GM23338 (cell line): ENCODE results near the gene OTUB2. TPM values are rescaled to one million over a fixed set of nuclear protein-coding genes. Genes with fewer than 3 reads are reported as not detected.

Experiments
- ATAC-seq: fragments of 200-7000 bp; cut with Tn5 transposase; 3 replicates; pipeline ENCODE4 v1.9.1; 2020
- DNase-seq: peaks from one replicate; pipeline ENCODE4 v3.0.0-alpha.2; 2015; ENCODE audit warnings: low spot score
- H2AFZ ChIP-seq: fragments of 200-600 bp; sonication (generic); 2 replicates; pipeline ENCODE4 v1.8.0; 2016; ENCODE audit warnings: antibody characterized with exemption, mild to moderate bottlenecking, moderate library complexity
- H3F3A ChIP-seq: fragments of 200-600 bp; sonication (generic); replicated peaks from 2 replicates; pipeline ENCODE4 v1.8.0; 2017; ENCODE audit warnings: antibody characterized with exemption, mixed run types, low read depth
- H3K27ac ChIP-seq: fragments of 200-600 bp; sonication (generic); 2 replicates; pipeline ENCODE4 v1.6.1; 2016; ENCODE audit warnings: low read depth
- H3K27me3 ChIP-seq: fragments of 200-600 bp; sonication (generic); 2 replicates; pipeline ENCODE4 v1.8.0; 2016; ENCODE audit warnings: mild to moderate bottlenecking, mixed run types, moderate library complexity; ENCODE audit not compliant: insufficient read depth
- H3K36me3 ChIP-seq: fragments of 200-600 bp; sonication (generic); 2 replicates; pipeline ENCODE4 v1.8.0; 2016; ENCODE audit warnings: mild to moderate bottlenecking; ENCODE audit not compliant: insufficient read depth
- H3K4me1 ChIP-seq: fragments of 200-600 bp; sonication (generic); 2 replicates; pipeline ENCODE4 v1.8.0; 2016; ENCODE audit warnings: mild to moderate bottlenecking, moderate library complexity; ENCODE audit not compliant: insufficient read depth
- H3K4me2 ChIP-seq: fragments of 200-600 bp; sonication (generic); 2 replicates; pipeline ENCODE4 v1.7.1; 2017; ENCODE audit warnings: mixed run types
- H3K4me3 ChIP-seq: fragments of 200-600 bp; sonication (generic); 2 replicates; pipeline ENCODE4 v1.6.1; 2016; ENCODE audit warnings: mixed run types
- H3K79me2 ChIP-seq: fragments of 200-600 bp; sonication (generic); replicated peaks from 2 replicates; pipeline ENCODE4 v1.8.0; 2017; ENCODE audit warnings: mild to moderate bottlenecking; ENCODE audit not compliant: insufficient read depth
- H3K9me2 ChIP-seq: fragments of 200-600 bp; sonication (generic); 2 replicates; pipeline ENCODE4 v1.8.0; 2017; ENCODE audit not compliant: insufficient read depth
- H4K20me1 ChIP-seq: fragments of 200-600 bp; sonication (generic); replicated peaks from 2 replicates; pipeline ENCODE4 v1.8.0; 2017; ENCODE audit warnings: mild to moderate bottlenecking; ENCODE audit not compliant: insufficient read depth
- H3K27ac Mint-ChIP-seq: 2 replicates; pipeline ENCODE4 v1.8.0; 2020; ENCODE audit warnings: inconsistent platforms, mild to moderate bottlenecking, moderate library complexity, mixed read lengths
- H3K27me3 Mint-ChIP-seq: 3 replicates; pipeline ENCODE4 v1.8.0; 2022; ENCODE audit warnings: low read depth, mild to moderate bottlenecking, moderate library complexity, mixed read lengths, inconsistent platforms; ENCODE audit not compliant: insufficient read depth, poor library complexity
- H3K36me3 Mint-ChIP-seq: 3 replicates; pipeline ENCODE4 v1.8.0; 2021; ENCODE audit warnings: low read depth, mild to moderate bottlenecking, inconsistent platforms, moderate library complexity, mixed read lengths
- H3K4me1 Mint-ChIP-seq: 3 replicates; pipeline ENCODE4 v1.8.0; 2020; ENCODE audit warnings: mild to moderate bottlenecking, inconsistent platforms, mixed read lengths
- H3K4me3 Mint-ChIP-seq: 3 replicates; pipeline ENCODE4 v1.8.0; 2021; ENCODE audit warnings: moderate library complexity, mild to moderate bottlenecking, inconsistent platforms, mixed read lengths
- H3K9me3 Mint-ChIP-seq: 3 replicates; pipeline ENCODE4 v1.8.0; 2020; ENCODE audit warnings: moderate library complexity, mild to moderate bottlenecking, inconsistent platforms, mixed read lengths
- CREB1 ChIP-seq: fragments of 250-450 bp; sonication (Bioruptor Pico); IDR thresholded peaks from 2 replicates; pipeline ENCODE4 v1.5.0; 2020; ENCODE audit warnings: low read depth, mild to moderate bottlenecking, moderate library complexity
- EZH2 ChIP-seq: fragments of 200-600 bp; sonication (generic); IDR thresholded peaks from one replicate; pipeline ENCODE4 v1.8.0; 2017; ENCODE audit warnings: antibody characterized with exemption, mild to moderate bottlenecking, low read depth; ENCODE audit not compliant: unreplicated experiment
- EZH2phosphoT487 ChIP-seq: fragments of 200-600 bp; sonication (generic); IDR thresholded peaks from one replicate; pipeline ENCODE4 v1.8.1; 2018; ENCODE audit warnings: antibody characterized with exemption; ENCODE audit not compliant: unreplicated experiment
- JUNB ChIP-seq: IDR thresholded peaks from one replicate; pipeline ENCODE4 v1.6.1; 2016; ENCODE audit warnings: antibody characterized with exemption; ENCODE audit not compliant: unreplicated experiment
- NANOG ChIP-seq: IDR thresholded peaks from 2 replicates; pipeline ENCODE4 v1.6.1; 2016; ENCODE audit warnings: antibody characterized with exemption, borderline replicate concordance
- POLR2AphosphoS5 ChIP-seq: IDR thresholded peaks from 2 replicates; pipeline ENCODE4 v1.6.1; 2016; ENCODE audit warnings: antibody characterized with exemption, low read depth
- ZNF114 ChIP-seq: fragments of 250-450 bp; sonication (Bioruptor Pico); IDR thresholded peaks from 2 replicates; pipeline ENCODE4 v1.5.0; 2020; ENCODE audit warnings: mild to moderate bottlenecking, moderate library complexity
- ZNF331 ChIP-seq: fragments of 250-450 bp; sonication (Bioruptor Pico); IDR thresholded peaks from 2 replicates; pipeline ENCODE4 v1.5.0; 2020; ENCODE audit warnings: low read depth, mild to moderate bottlenecking, moderate library complexity
- polyA plus RNA-seq: library from polyadenylated mRNA; unstranded; fragments of >200 nt; fragmentation: Nextera tagmentation; extraction: Ambion mirVana; gene quantifications from 2 replicates; pipeline ENCODE4 v1.2.1, GENCODE V29; 2016
- total RNA-seq: library from RNA; depleted of rRNA; stranded (reverse); fragments of >200 nt; shearing (Covaris generic); gene quantifications from 2 replicates; pipeline ENCODE4 v1.2.3, GENCODE V29; 2014
- TF ChIP-seq, protein P1 (sequence below): IDR thresholded peaks from one replicate; pipeline ENCODE4 v1.6.1; 2018; ENCODE audit warnings: antibody characterized with exemption; ENCODE audit not compliant: unreplicated experiment
- TF ChIP-seq, protein P2 (sequence below), 2 experiments: fragments of 200-600 bp in 1 of 2; sonication (generic) in 1 of 2; conservative IDR thresholded peaks; 2 replicates each; pipeline versions ENCODE4 v1.5.1 to v1.6.1; 2016 to 2017; ENCODE audit warnings: antibody characterized with exemption in 2 of 2, low read depth in 2 of 2, mild to moderate bottlenecking in 2 of 2, moderate library complexity in 1 of 2
- TF ChIP-seq, protein P3 (sequence below): IDR thresholded peaks from 2 replicates; pipeline ENCODE4 v1.6.1; 2016; ENCODE audit warnings: antibody characterized with exemption
- TF ChIP-seq, protein P4 (sequence below): fragments of 250-450 bp; sonication (Bioruptor Pico); IDR thresholded peaks from 2 replicates; pipeline ENCODE4 v1.5.0; 2020; ENCODE audit warnings: mild to moderate bottlenecking, moderate library complexity

Gene OTUB2
- total and polyA plus RNA-seq, 2 experiments from 2014 or later: 2.1 to 4.1 TPM

DNA sequence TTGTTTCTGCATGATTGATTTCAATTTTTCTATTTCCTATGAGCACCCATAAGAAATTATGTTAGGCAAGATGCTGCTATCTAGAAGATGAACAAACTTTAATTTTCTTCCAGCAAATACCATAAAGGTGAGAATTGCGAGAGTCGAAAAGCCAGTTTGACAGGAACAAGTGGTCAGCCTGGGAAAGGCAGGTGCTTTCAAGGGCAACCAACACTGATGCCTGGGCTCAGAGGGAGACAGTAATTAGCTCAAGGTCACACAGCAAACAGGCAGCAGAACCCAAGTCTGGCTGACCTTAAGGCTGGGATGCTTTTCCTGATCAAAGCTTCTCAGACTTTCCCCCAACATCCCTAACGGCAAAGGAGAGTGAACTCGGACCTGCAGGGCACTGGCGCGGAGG, 6.8 kb upstream of the OTUB2 start (continued):
- TF ChIP-seq, protein P1, sequence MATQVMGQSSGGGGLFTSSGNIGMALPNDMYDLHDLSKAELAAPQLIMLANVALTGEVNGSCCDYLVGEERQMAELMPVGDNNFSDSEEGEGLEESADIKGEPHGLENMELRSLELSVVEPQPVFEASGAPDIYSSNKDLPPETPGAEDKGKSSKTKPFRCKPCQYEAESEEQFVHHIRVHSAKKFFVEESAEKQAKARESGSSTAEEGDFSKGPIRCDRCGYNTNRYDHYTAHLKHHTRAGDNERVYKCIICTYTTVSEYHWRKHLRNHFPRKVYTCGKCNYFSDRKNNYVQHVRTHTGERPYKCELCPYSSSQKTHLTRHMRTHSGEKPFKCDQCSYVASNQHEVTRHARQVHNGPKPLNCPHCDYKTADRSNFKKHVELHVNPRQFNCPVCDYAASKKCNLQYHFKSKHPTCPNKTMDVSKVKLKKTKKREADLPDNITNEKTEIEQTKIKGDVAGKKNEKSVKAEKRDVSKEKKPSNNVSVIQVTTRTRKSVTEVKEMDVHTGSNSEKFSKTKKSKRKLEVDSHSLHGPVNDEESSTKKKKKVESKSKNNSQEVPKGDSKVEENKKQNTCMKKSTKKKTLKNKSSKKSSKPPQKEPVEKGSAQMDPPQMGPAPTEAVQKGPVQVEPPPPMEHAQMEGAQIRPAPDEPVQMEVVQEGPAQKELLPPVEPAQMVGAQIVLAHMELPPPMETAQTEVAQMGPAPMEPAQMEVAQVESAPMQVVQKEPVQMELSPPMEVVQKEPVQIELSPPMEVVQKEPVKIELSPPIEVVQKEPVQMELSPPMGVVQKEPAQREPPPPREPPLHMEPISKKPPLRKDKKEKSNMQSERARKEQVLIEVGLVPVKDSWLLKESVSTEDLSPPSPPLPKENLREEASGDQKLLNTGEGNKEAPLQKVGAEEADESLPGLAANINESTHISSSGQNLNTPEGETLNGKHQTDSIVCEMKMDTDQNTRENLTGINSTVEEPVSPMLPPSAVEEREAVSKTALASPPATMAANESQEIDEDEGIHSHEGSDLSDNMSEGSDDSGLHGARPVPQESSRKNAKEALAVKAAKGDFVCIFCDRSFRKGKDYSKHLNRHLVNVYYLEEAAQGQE: no peak
- no peak for TF ChIP-seq ZNF331 (CRISPR knock-in tag)

DNA sequence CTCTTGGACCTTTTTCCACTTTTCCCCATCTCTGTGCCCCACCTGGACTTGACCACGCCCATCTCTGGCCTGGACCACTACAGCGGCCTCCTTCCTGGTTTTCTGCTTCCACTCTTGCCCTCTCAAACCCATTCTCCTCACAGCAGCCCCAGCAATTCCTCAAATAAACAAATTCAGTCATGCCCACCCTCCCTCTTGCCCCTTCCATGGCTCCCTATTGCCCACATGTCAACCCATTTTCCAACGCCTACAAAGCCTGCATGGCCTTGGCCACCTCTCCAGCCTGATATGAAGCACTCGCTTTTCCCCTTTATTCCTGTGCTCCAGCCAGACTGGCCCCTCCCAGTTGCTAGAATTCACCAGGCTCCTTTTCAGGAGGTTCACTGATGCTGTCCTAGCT, 5.9 kb upstream of the OTUB2 start:
- no peaks in the 10 kb centered on the region for H3K4me1 ChIP-seq
- no peaks in the 10 kb centered on the region for H3F3A ChIP-seq
- no peak for DNase-seq
- no peak overlapping the region for H3K27ac ChIP-seq
- H3K36me3 Mint-ChIP-seq: no peaks in the 10 kb centered on the region
- H3K27me3 Mint-ChIP-seq: peaks cover 4% of the 10 kb centered on the region
- no peak overlapping the region for H3K4me3 ChIP-seq
- ATAC-seq: no peak
- no peak overlapping the region; the same call in 2 of the 3 replicates for H3K4me3 Mint-ChIP-seq
- H3K27ac Mint-ChIP-seq: no peak overlapping the region
- no peaks in the 10 kb centered on the region for H3K36me3 ChIP-seq
- H3K9me3 Mint-ChIP-seq: no peaks in the 10 kb centered on the region; the same call in 2 of the 3 replicates
- H2AFZ ChIP-seq: no peak overlapping the region
- no peaks in the 10 kb centered on the region for H4K20me1 ChIP-seq
- no peaks in the 10 kb centered on the region for H3K9me2 ChIP-seq
- peaks cover 23% of the 10 kb centered on the region for H3K4me1 Mint-ChIP-seq
- H3K27me3 ChIP-seq: no peaks in the 10 kb centered on the region
- no peaks in the 10 kb centered on the region for H3K79me2 ChIP-seq
- no peak overlapping the region for H3K4me2 ChIP-seq
- no peak for TF ChIP-seq CREB1 (CRISPR knock-in tag)
- no peak for TF ChIP-seq EZH2
- TF ChIP-seq, protein P2, sequence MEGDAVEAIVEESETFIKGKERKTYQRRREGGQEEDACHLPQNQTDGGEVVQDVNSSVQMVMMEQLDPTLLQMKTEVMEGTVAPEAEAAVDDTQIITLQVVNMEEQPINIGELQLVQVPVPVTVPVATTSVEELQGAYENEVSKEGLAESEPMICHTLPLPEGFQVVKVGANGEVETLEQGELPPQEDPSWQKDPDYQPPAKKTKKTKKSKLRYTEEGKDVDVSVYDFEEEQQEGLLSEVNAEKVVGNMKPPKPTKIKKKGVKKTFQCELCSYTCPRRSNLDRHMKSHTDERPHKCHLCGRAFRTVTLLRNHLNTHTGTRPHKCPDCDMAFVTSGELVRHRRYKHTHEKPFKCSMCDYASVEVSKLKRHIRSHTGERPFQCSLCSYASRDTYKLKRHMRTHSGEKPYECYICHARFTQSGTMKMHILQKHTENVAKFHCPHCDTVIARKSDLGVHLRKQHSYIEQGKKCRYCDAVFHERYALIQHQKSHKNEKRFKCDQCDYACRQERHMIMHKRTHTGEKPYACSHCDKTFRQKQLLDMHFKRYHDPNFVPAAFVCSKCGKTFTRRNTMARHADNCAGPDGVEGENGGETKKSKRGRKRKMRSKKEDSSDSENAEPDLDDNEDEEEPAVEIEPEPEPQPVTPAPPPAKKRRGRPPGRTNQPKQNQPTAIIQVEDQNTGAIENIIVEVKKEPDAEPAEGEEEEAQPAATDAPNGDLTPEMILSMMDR (conservative IDR thresholded peaks at IDR 0.05; ENCODE audit: low read depth in 2 of 2): no peak
- TF ChIP-seq JUNB: no peak
- no peak for TF ChIP-seq EZH2phosphoT487
- no peak for TF ChIP-seq POLR2AphosphoS5
- TF ChIP-seq, protein P3, sequence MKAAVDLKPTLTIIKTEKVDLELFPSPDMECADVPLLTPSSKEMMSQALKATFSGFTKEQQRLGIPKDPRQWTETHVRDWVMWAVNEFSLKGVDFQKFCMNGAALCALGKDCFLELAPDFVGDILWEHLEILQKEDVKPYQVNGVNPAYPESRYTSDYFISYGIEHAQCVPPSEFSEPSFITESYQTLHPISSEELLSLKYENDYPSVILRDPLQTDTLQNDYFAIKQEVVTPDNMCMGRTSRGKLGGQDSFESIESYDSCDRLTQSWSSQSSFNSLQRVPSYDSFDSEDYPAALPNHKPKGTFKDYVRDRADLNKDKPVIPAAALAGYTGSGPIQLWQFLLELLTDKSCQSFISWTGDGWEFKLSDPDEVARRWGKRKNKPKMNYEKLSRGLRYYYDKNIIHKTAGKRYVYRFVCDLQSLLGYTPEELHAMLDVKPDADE: no peak
- TF ChIP-seq, protein P4, sequence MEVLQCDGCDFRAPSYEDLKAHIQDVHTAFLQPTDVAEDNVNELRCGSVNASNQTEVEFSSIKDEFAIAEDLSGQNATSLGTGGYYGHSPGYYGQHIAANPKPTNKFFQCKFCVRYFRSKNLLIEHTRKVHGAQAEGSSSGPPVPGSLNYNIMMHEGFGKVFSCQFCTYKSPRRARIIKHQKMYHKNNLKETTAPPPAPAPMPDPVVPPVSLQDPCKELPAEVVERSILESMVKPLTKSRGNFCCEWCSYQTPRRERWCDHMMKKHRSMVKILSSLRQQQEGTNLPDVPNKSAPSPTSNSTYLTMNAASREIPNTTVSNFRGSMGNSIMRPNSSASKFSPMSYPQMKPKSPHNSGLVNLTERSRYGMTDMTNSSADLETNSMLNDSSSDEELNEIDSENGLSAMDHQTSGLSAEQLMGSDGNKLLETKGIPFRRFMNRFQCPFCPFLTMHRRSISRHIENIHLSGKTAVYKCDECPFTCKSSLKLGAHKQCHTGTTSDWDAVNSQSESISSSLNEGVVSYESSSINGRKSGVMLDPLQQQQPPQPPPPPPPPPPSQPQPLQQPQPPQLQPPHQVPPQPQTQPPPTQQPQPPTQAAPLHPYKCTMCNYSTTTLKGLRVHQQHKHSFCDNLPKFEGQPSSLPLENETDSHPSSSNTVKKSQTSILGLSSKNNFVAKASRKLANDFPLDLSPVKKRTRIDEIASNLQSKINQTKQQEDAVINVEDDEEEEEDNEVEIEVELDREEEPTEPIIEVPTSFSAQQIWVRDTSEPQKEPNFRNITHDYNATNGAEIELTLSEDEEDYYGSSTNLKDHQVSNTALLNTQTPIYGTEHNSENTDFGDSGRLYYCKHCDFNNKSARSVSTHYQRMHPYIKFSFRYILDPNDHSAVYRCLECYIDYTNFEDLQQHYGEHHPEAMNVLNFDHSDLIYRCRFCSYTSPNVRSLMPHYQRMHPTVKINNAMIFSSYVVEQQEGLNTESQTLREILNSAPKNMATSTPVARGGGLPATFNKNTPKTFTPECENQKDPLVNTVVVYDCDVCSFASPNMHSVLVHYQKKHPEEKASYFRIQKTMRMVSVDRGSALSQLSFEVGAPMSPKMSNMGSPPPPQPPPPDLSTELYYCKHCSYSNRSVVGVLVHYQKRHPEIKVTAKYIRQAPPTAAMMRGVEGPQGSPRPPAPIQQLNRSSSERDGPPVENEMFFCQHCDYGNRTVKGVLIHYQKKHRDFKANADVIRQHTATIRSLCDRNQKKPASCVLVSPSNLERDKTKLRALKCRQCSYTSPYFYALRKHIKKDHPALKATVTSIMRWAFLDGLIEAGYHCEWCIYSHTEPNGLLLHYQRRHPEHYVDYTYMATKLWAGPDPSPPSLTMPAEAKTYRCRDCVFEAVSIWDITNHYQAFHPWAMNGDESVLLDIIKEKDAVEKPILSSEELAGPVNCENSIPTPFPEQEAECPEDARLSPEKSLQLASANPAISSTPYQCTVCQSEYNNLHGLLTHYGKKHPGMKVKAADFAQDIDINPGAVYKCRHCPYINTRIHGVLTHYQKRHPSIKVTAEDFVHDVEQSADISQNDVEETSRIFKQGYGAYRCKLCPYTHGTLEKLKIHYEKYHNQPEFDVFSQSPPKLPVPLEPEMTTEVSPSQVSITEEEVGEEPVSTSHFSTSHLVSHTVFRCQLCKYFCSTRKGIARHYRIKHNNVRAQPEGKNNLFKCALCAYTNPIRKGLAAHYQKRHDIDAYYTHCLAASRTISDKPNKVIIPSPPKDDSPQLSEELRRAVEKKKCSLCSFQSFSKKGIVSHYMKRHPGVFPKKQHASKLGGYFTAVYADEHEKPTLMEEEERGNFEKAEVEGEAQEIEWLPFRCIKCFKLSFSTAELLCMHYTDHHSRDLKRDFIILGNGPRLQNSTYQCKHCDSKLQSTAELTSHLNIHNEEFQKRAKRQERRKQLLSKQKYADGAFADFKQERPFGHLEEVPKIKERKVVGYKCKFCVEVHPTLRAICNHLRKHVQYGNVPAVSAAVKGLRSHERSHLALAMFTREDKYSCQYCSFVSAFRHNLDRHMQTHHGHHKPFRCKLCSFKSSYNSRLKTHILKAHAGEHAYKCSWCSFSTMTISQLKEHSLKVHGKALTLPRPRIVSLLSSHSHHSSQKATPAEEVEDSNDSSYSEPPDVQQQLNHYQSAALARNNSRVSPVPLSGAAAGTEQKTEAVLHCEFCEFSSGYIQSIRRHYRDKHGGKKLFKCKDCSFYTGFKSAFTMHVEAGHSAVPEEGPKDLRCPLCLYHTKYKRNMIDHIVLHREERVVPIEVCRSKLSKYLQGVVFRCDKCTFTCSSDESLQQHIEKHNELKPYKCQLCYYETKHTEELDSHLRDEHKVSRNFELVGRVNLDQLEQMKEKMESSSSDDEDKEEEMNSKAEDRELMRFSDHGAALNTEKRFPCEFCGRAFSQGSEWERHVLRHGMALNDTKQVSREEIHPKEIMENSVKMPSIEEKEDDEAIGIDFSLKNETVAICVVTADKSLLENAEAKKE (CRISPR knock-in tag): no peak
- TF ChIP-seq NANOG: no peak
- no peak for TF ChIP-seq ZNF114 (CRISPR knock-in tag)
